Measurements from ENCODE around the gene ETV6.

ETV6 gene

DNA sequence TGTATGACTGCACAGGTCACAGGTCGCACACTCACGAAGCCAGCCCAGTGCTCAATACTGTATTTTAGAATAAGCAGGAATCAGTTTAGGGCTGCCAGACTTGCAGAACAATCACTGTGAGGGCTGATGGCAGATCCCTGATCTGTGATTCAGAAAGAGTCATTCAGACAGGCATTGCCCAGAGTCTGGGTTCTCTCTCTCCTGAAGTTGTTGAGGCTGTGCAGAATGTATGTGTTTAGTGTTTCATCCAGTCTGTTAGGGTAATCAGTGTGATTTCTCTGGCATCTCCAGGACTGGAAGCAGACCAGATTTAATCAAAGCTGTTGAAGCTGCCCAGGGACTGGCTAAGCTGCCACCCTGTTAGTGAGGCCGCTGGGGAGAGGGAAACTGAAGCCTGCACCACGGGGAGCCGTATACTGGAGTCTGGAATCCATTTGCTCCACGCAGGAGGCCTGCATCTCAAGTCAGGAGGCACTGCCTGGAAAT is 69.3 kb downstream of the ETV6 start:
- in situ Hi-C loops (cut with MboI; ENCODE audit: low pct_unique_long_range_greater_than_20kb, low sequenced_read_pairs, unreplicated experiment), result no loop called here
- no peak for DNase-seq (ENCODE audit: low spot score)
- TF ChIP-seq, protein P1, sequence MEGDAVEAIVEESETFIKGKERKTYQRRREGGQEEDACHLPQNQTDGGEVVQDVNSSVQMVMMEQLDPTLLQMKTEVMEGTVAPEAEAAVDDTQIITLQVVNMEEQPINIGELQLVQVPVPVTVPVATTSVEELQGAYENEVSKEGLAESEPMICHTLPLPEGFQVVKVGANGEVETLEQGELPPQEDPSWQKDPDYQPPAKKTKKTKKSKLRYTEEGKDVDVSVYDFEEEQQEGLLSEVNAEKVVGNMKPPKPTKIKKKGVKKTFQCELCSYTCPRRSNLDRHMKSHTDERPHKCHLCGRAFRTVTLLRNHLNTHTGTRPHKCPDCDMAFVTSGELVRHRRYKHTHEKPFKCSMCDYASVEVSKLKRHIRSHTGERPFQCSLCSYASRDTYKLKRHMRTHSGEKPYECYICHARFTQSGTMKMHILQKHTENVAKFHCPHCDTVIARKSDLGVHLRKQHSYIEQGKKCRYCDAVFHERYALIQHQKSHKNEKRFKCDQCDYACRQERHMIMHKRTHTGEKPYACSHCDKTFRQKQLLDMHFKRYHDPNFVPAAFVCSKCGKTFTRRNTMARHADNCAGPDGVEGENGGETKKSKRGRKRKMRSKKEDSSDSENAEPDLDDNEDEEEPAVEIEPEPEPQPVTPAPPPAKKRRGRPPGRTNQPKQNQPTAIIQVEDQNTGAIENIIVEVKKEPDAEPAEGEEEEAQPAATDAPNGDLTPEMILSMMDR (IDR thresholded peaks at IDR 0.05; ENCODE audit: extremely low read depth, insufficient read depth, missing control alignments), result no peak

DNA sequence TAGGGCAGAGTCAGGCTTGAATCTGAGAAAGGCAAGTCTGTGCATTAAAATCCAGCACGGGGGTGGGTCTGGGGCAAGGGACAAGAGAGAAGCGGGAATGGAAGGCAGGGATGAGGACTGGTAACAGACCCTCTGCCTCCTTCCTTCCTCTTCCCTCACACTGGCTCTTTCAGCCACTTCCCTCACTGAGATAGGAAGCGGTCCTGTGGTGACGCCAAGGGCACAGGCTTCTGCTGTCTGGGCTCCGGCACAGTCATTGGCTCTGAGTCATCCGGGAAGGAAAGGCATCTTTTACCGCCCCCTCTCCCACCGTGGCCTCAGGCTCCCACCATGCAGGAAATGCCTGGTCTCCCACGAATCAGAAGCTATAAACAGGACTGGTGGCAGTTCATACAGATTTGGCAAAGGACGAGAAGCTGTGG is 70.2 kb downstream of the ETV6 start:
- no peak for DNase-seq (ENCODE audit: low spot score)
- in situ Hi-C loops (cut with MboI; ENCODE audit: low pct_unique_long_range_greater_than_20kb, low sequenced_read_pairs, unreplicated experiment), result no loop called here
- TF ChIP-seq, protein P1 (IDR thresholded peaks at IDR 0.05; ENCODE audit: extremely low read depth, insufficient read depth, missing control alignments), result no peak

DNA sequence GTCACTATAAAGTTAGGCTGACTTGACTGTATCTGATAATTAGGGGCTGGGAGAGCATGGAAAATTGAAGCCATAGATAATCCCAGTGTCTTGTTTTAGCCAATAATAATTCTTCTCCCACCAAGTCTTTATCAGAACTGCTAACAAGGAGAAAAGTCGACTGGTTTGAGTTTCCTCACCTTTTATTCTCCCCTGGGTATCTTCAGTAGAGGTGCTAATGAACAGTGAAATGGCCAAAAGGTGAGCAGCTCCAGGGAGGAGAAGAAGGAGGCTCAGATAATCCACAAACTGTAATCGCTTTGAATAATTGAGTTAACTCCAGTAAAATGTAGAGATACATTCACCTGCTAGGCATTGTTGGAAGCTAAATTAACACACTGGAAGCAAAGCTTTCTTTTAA is 72.6 kb downstream of the ETV6 start:
- DNase-seq (ENCODE audit: low spot score), result no peak
- TF ChIP-seq, protein P1 (IDR thresholded peaks at IDR 0.05; ENCODE audit: extremely low read depth, insufficient read depth, missing control alignments), result no peak
- in situ Hi-C loops (cut with MboI; ENCODE audit: low pct_unique_long_range_greater_than_20kb, low sequenced_read_pairs, unreplicated experiment), result no loop called here

DNA sequence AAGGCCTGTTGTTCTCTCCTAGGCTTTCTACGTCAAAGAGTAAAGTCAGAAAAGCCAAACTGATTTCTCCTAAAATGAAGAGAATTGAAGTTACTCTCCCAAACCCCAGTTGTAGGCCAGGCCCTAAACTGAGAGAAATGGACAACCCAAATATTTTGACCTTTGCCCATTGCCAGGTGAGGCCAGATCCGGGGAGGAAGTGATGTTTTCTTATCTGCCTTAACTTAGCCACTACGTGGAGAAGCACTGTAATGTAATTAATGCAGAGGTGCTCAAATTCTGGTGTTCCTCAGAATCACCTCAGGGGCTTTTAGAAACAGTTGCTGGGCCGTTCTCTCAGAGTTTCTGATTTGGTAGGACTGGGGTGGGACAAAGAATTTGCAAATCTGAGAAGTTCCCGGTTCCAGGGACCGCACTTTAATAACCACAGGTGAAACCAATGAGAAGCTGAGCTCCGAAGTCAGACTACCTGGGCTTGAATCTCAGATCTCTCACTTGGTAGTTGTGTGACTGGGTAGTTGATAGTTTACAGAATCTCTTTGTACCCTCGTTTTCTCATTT is 73.2 kb downstream of the ETV6 start:
- in situ Hi-C loops (cut with MboI; ENCODE audit: low pct_unique_long_range_greater_than_20kb, low sequenced_read_pairs, unreplicated experiment), result no loop called here
- TF ChIP-seq, protein P1 (IDR thresholded peaks at IDR 0.05; ENCODE audit: extremely low read depth, insufficient read depth, missing control alignments), result no peak
- DNase-seq (ENCODE audit: low spot score), result no peak

DNA sequence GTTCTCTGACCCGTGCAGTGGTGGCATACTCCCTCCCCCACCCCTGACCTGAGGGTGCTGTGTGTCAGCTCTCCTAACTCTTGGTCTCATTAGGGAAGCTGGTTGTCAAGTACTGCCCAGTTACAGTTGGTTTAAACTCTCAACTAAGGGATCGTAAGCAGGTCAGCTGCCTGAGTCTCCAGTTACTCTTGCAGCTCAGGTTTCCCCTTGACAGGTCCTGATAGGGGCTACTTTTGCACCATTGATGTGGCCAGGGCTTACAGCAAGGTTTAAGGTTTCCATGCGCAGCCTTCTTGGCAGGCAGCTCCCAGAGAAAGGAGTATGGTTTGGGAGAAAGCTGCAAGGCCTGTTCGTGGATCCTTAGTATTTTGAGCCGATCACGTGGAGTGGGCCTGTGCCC is 74.5 kb downstream of the ETV6 start:
- in situ Hi-C loops (cut with MboI; ENCODE audit: low pct_unique_long_range_greater_than_20kb, low sequenced_read_pairs, unreplicated experiment), result no loop called here
- TF ChIP-seq, protein P1 (IDR thresholded peaks at IDR 0.05; ENCODE audit: extremely low read depth, insufficient read depth, missing control alignments), result no peak
- DNase-seq (ENCODE audit: low spot score), result no peak

DNA sequence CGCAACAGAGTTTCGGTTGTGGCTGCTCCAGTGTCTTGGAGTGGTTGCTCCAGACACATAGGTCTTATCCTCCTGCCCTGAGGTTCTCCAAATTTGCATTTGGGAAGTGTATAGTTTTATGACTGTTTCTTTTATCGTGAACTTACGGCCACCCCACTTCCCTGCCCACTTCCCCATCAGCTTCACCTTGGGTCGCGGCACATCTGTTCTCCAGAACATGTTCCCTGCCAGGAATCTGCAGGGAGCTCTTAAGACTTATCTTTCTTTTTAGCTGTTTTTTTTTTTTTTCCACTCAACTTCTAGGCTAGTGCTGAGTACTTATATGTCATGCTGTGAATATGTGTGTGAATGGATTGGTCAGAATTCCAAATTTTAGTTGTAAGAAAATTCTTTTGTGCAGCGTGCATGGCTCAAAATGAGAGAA is 75.4 kb downstream of the ETV6 start:
- in situ Hi-C loops (cut with MboI; ENCODE audit: low pct_unique_long_range_greater_than_20kb, low sequenced_read_pairs, unreplicated experiment), result no loop called here
- DNase-seq (ENCODE audit: low spot score), result no peak

More for the DNA sequence above, 75.4 kb downstream of the ETV6 start:
- TF ChIP-seq, protein P1 (IDR thresholded peaks at IDR 0.05; ENCODE audit: extremely low read depth, insufficient read depth, missing control alignments), result no peak
